GM12801 (cell line): ENCODE data around the gene OR4D11.

Experiments
- TF ChIP-seq, protein P1 (sequence below): IDR thresholded peaks from one replicate; pipeline ENCODE4 v1.5.1; 2011; ENCODE audit warnings: control low read depth; ENCODE audit not compliant: insufficient read length; ENCODE audit errors: extremely low read depth

The OR4D11 gene

DNA sequence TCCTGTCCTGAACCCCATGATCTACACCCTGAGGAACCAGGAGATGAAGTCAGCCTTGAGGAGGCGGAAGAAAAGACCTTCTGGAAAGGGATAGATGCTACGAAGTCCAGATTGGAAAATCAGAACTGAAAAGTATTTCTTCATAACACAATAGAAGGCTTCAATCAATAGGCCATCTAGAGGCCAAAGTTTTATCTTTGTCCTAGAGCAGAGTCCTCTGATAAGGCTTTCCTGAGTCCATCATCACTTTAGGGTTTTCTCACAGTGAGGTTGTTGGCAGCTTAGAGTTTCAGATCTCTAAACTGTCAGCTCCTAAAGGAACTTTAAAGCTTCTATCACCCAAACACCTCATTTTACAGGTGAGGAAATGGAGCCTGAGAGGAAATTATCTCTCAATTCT is 29.2 kb downstream of the OR4D11 start:
- TF ChIP-seq, protein P1, sequence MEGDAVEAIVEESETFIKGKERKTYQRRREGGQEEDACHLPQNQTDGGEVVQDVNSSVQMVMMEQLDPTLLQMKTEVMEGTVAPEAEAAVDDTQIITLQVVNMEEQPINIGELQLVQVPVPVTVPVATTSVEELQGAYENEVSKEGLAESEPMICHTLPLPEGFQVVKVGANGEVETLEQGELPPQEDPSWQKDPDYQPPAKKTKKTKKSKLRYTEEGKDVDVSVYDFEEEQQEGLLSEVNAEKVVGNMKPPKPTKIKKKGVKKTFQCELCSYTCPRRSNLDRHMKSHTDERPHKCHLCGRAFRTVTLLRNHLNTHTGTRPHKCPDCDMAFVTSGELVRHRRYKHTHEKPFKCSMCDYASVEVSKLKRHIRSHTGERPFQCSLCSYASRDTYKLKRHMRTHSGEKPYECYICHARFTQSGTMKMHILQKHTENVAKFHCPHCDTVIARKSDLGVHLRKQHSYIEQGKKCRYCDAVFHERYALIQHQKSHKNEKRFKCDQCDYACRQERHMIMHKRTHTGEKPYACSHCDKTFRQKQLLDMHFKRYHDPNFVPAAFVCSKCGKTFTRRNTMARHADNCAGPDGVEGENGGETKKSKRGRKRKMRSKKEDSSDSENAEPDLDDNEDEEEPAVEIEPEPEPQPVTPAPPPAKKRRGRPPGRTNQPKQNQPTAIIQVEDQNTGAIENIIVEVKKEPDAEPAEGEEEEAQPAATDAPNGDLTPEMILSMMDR, result no peak

DNA sequence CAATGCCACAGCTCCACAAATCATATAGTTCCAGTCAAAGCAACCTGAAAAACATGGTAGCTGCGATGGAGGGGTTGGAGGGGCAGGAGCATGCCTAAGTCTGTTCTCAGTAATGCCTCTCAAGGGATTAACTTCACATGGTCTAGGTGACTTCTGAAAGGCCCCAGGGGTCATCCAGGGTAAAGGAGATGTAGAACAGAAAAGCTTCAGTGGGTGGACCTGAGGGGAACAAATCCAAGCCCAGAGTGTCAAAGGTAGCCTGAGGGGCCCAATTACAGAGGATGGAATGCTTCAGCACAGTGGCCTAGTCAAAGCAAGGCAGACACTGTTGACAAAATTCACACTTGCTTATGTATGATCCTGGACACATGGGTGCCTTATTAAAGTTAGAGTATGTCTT is 31.3 kb downstream of the OR4D11 start:
- TF ChIP-seq, protein P1, result no peak

DNA sequence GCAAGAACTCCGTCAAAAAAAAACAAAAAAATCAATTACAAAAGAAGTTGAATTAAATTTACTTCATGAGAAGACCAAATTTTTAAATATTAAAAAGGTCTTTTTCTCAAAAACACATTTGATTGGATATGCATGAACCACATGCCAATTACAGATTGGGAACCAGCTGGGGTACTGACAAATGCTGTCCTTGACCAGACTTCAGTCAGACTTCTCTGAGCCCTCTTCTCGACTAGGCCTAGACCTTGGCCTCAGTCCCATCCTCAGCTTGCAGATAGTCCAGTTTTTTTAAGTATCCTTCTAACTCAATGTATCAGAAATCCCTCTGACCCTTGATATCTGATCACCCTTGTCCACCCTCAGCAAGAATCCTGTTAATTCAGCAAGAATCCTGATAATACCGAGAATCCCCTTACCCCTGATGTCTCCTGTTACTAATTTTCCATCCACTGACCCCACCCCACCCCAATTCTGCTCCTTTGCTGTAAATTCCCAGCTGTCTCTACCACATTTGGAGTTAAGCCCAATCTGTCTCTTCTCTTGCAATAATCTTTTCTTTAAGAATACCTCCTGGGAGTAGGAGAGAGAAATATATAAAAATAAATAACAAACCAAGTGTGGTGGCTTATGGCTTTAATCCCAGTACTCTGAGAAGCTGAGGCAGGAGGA is 38.9 kb downstream of the OR4D11 start:
- TF ChIP-seq, protein P1, result no peak

DNA sequence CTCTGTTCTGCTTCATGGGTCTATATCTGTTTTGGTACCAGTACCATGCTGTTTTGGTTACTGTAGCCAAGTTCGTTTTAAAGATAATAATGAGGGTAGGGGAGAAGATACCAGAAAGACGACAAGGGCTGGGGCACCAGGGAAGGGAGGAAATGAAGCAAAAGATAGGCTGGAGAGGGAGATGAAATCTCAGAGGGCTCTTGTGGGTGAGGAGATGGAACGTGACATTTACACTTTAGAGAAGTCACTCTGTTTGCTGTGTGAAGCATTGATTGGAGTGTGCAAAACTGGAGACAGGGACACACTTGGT is 41.4 kb downstream of the OR4D11 start:
- TF ChIP-seq, protein P1, result no peak

DNA sequence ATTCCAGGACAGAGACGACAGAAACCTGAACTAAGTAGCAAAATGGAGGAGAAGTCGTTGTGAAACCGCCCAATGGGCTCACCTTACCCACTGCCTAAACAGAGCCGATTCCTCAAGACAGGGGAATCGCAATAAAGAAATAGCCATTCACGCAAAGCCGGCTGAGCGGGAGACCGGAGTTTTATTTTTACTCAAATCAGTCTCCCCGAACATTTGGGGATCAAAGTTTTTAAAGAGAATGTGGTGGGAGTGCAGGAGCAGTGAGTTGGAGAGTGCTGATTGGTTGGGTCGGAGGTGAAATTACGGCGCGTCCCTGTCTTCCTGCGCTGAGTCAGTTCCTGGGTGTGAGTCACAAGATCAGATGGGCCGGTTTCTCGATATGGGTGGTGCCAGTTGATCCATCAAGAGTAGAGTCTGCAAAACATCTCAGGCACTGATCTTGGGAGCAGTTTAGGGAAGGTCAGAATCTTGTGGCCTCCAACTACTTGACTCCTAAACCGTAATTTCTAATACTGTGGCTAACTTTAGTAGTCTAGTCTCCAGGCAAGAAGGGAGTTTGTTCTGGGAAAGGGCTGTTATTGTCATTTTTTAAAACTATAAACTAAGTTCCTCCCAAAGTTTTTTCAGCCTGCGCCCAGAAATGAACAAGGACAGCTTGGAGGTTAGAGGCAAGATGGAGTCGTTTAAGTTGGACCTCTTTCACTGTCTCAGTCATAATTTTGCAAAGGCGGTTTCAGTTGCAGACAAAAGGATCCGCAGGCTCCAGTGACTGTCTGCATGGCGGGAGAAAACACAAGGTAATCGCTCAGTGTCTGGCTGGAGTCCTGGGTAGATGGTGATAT is 42.0 kb downstream of the OR4D11 start:
- TF ChIP-seq, protein P1, result no peak

DNA sequence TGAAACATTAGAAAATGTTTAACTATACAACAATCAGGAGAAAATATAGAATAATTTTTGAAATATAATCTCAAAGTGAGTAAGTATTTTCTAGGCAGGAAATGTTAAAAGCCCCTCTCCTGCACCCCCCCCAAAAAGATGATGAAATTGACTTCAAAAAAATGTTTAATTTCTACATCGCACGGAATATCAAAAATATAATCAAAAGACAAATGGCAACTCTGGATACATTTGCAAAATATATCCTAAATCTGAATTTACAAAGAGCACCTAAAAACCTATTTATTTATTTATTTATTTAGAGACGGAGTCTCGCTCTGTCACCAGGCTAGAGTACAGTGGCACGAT is 44.9 kb downstream of the OR4D11 start:
- TF ChIP-seq, protein P1, result no peak

DNA sequence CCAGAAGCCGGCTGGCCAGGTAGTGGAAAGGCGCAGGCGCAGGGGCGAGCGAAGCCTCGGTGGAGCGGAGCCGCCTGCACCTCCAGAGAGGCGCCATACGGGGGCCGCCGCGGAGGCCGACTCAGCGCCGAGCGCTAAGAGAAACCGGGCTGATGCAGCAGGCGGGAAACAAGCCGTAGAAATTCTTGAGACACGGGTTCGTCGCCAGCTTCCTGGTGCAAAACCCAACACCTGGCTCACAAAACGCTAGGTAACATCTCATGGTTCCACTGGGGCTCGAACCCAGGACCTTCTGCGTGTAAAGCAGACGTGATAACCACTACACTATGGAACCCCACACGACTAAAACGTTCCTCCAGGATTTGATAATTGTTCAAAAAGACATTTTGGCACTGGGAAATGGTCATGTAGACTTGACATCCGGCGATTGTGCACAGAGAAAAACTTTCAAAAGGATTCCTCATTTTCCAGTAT is 47.0 kb downstream of the OR4D11 start:
- TF ChIP-seq, protein P1, result no peak
